ENCODE data around the gene WAS.

- no peak for TF ChIP-seq CTCF (IDR thresholded peaks at IDR 0.05; ENCODE audit: poor library complexity, severe bottlenecking)
- TF ChIP-seq, protein P1, sequence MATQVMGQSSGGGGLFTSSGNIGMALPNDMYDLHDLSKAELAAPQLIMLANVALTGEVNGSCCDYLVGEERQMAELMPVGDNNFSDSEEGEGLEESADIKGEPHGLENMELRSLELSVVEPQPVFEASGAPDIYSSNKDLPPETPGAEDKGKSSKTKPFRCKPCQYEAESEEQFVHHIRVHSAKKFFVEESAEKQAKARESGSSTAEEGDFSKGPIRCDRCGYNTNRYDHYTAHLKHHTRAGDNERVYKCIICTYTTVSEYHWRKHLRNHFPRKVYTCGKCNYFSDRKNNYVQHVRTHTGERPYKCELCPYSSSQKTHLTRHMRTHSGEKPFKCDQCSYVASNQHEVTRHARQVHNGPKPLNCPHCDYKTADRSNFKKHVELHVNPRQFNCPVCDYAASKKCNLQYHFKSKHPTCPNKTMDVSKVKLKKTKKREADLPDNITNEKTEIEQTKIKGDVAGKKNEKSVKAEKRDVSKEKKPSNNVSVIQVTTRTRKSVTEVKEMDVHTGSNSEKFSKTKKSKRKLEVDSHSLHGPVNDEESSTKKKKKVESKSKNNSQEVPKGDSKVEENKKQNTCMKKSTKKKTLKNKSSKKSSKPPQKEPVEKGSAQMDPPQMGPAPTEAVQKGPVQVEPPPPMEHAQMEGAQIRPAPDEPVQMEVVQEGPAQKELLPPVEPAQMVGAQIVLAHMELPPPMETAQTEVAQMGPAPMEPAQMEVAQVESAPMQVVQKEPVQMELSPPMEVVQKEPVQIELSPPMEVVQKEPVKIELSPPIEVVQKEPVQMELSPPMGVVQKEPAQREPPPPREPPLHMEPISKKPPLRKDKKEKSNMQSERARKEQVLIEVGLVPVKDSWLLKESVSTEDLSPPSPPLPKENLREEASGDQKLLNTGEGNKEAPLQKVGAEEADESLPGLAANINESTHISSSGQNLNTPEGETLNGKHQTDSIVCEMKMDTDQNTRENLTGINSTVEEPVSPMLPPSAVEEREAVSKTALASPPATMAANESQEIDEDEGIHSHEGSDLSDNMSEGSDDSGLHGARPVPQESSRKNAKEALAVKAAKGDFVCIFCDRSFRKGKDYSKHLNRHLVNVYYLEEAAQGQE (IDR thresholded peaks at IDR 0.05; ENCODE audit: borderline replicate concordance): no peak
These were observed 38.3 kb downstream of the WAS start for GRCh38 chrX:48721916-48722315.

Measured in neural cell (in vitro differentiated cells).